Measurements from ENCODE around the gene PSME1.

PSME1 gene

GRCh38 chr14:24130380-24130716, 5.6 kb upstream of the PSME1 start, which contains the start of gene FITM1:
FITM1 (plus strand) TSS chr14:24130659; CDS start chr14:24131564, 905 bp downstream.
- no peak for DNase-seq (ENCODE audit: low read depth in 3 of 3)

DNA sequence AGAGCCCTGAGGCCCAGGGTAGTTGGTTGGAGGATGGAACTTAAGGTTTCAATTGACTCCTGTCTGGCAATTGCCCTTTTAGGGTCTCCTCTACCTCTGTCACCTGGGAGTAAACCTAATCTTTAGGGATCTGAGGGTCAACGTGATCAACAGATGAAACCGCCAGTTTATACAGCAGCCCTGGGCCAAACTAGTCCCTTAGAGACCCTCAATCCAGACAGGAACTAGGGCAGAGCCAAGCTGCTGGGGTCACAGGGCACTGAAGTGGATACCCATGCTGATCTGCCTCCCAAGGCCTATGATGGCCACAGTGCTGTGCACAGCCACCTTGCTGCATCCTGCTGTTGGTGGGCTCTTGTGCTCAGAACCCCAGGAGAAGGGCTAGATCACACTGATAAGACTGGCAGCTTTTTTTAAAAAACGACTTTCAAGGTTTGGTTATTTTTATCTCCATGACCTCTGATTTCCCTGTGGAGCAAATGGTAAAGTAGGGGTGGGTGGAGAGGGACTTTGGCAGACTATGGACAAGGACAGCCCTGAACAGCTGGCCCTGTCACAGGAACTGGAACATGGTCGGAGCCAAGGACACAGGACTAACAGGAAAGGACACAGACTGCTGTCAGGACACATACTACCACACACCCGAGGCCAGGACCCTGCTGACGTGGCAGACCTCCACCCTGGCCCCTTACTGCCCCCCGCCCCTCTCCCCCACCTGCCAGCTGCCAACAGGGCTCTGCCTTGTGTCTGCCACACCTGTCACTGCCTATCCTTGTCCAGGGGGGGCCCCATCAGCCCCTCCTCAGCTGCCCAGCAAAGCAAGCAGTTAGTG, 5.1 kb upstream of the PSME1 start:
- no peak for DNase-seq (ENCODE audit: low read depth in 3 of 3)

DNA sequence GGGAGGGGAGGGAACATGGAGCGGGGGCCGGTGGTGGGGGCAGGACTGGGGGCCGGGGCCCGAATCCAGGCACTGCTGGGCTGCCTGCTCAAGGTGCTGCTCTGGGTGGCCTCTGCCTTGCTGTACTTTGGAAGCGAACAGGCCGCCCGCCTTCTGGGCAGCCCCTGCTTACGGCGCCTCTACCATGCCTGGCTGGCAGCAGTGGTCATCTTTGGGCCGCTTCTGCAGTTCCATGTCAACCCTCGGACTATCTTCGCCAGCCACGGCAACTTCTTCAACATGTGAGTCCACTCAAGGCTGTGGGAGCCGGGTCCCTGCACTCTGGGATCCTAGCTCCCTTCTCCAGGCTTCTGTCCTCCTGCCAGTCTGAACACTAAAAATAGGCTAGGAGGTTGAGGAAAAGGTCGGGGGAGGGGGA, 4.4 kb upstream of the PSME1 start:
- no peak for DNase-seq (ENCODE audit: low read depth in 3 of 3)

- DNase-seq (ENCODE audit: low read depth in 3 of 3): no peak
Observed at GRCh38 chr14:24132061-24132685, 3.8 kb upstream of the PSME1 start.

- no peak for DNase-seq (ENCODE audit: low read depth in 3 of 3)
Observed at GRCh38 chr14:24132976-24133375, 3.0 kb upstream of the PSME1 start.

- no peak for DNase-seq (ENCODE audit: low read depth in 3 of 3)
Observed at GRCh38 chr14:24133735-24134134, 2.3 kb upstream of the PSME1 start.

DNA sequence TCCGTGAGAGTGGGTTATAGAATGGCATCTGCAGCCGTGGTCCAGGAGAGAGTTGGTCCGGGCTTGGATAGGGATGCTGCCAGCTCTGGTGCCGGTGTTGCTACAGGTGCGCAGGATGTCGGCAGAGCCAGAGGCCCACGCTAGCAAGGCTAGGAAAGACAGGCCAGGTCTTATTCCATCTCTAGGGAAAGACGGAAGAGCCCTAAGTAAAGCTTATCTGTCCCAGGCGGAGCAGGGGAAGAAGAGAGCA, 485 bp upstream of the PSME1 start:
- no peak for DNase-seq (ENCODE audit: low read depth in 3 of 3)

- no peak for DNase-seq (ENCODE audit: low read depth in 3 of 3)
Observed at GRCh38 chr14:24136684-24137528, 912 bp downstream of the PSME1 start.

GRCh38 chr14:24137529-24138395, 1.8 kb downstream of the PSME1 start:
- no peak for DNase-seq (ENCODE audit: low read depth in 3 of 3)

GRCh38 chr14:24138396-24139271, 2.6 kb downstream of the PSME1 start:
- no peak for DNase-seq (ENCODE audit: low read depth in 3 of 3)

- DNase-seq (ENCODE audit: low read depth in 3 of 3): peak in 1 of 3 donors; percentile 19
Observed at GRCh38 chr14:24139272-24139934, 3.4 kb downstream of the PSME1 start.

DNA sequence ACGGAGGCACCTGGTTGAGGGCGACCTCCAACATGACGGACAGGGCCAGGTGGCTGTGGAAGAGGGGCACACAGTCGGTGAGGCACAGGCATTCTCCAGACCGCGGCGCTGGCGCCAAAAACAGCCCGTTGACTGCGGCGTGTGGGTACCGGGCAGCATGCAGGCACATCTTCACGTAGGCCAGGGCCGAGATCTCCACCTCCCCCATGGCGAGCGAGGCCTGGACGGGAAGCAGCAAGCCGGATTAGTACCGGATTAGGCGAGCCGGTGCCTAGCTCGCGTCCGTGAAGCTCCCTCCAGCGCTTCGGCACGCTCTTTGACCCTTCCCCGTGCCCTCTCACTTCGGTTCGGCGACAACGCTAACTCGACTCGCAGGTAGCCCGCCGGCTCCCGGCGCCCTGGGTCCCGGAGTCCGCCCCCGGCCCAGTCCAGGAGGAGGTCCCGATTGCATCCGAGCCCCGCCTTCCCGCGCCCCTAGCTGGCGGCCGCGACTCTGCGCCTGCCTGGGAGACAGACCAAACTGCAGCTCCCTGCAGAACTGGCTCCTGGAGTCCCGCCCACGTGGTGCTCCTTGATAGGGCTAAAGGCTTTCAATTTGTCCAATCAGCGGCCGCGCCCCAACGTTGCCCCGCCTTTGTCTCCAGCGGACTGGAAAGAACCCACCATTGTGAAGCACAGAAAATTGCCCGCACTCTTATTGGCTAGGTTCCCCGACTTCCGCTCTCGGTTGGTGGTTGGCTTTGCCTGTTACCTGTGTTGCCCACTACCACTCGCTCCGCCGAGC, 5.3 kb downstream of the PSME1 start, which contains the start of gene EMC9:
Gene EMC9, minus strand, starts transcription at position 495 of the 784 bp plus-strand sequence. Its CDS starts 287 bp downstream, at position 208.
- DNase-seq (ENCODE audit: low read depth in 3 of 3): peak; percentile 99 to 100 (median 100)

DNA sequence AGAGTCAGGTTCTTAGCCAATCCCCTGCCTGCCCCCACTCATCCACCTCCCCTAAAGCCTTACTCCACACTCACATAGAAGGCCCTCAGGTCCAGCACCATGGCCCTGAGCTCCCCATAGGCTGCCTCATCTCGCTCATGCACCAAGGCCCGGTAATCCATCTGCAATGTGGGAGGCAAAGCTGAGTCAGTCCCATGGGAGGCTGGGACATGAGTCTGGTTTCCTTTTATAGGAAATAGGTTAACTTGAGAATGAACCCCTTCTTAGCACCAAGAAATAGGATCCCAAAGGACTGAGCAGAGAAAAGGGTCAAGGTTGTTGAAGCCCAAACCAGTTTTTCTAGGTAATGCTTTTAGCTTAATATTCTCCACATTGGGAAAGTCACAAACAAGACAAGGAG, 7.5 kb downstream of the PSME1 start:
- no peak for DNase-seq (ENCODE audit: low read depth in 3 of 3)

DNA sequence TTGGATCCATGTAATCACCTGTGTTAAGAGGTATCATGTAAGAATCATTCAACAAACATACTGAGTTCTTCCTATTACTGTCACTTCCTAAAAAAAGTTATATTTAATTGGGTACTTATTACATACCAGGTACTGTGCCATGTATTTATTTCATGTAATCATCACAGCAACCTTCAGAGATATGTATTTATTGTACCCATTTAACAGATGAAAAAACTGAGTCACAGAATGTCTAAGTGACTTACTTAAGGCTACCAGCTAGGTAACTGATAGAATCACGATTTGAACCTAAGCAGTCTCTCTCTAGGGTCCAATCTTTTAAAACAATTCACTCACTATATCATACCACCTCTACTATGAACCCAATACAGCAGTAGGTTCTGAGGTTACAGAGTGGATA, 8.5 kb downstream of the PSME1 start:
- DNase-seq (ENCODE audit: low read depth in 3 of 3): no peak

- DNase-seq (ENCODE audit: low read depth in 3 of 3): no peak
Observed at GRCh38 chr14:24145219-24145618, 9.2 kb downstream of the PSME1 start.

- no peak for DNase-seq (ENCODE audit: low read depth in 3 of 3)
Observed at GRCh38 chr14:24145690-24146452, 9.9 kb downstream of the PSME1 start.

GRCh38 chr14:24146453-24146977, 10.5 kb downstream of the PSME1 start, which contains the start of gene PSME2:
PSME2 (minus strand) TSS chr14:24146610; CDS start chr14:24146581, 29 bp downstream.
- DNase-seq (ENCODE audit: low read depth in 3 of 3): peak; percentile 86 to 91 (median 89)
